Measurements from ENCODE around the gene MSI2.

- TF ChIP-seq CTCF (IDR thresholded peaks at IDR 0.05), result no peak
- no peak for TF ChIP-seq POLR2A (IDR thresholded peaks at IDR 0.05)
Measured at GRCh38 chr17:57206928-57207327, 49.4 kb upstream of the MSI2 start.

Data from thyroid gland (tissue), 4 donors.